H1 (cell line): ENCODE data around the gene PRXL2A. TPM values are rescaled to one million over a fixed set of nuclear protein-coding genes. Genes with fewer than 3 reads are reported as not detected.

Experiments used
- CTCF ChIA-PET: fragments of 300-600 bp; sonication (Branson Sonifier 250); formaldehyde crosslinking; loops from one replicate; lab custom pipeline; 2021; ENCODE audit not compliant: partially characterized antibody; lab: Charles Lee
- POLR2A ChIA-PET: fragments of 300-600 bp; sonication (Branson Sonifier 250); formaldehyde crosslinking; loops from one replicate; lab custom pipeline; 2021; ENCODE audit warnings: inconsistent platforms; ENCODE audit not compliant: partially characterized antibody; lab: Charles Lee
- DNase-seq, 2 experiments: peaks; one replicate each; pipeline versions ENCODE4 v3.0.0 to v3.0.0-alpha.2; 2010 to 2022; ENCODE audit warnings: low spot score in 2 of 2, low read depth in 1 of 2, mixed read lengths in 1 of 2
- FAIRE-seq: peaks from 2 replicates; lab custom pipeline; 2011; peaks lifted over from hg19 to GRCh38; lab: Jason Lieb, UNC
- H2AFZ ChIP-seq: 2 replicates; pipeline ENCODE4 v1.8.1; 2012; ENCODE audit warnings: low read length, inconsistent platforms
- H2AK5ac ChIP-seq: 2 replicates; pipeline ENCODE4 v1.6.1; 2013; ENCODE audit warnings: low read depth, low read length
- H2BK120ac ChIP-seq: replicated peaks from 2 replicates; pipeline ENCODE3; 2013; ENCODE audit warnings: low read depth, low read length, inconsistent platforms
- H2BK12ac ChIP-seq: 2 replicates; pipeline ENCODE4 v1.6.1; 2013; ENCODE audit warnings: low read depth, low read length
- H2BK15ac ChIP-seq: 2 replicates; pipeline ENCODE4 v1.6.1; 2013; ENCODE audit warnings: low read length
- H2BK20ac ChIP-seq: 2 replicates; pipeline ENCODE4 v1.6.1; 2013; ENCODE audit warnings: low read length
- H2BK5ac ChIP-seq: 2 replicates; pipeline ENCODE4 v1.6.1; 2013; ENCODE audit warnings: low read depth, low read length
- H3K14ac ChIP-seq: 2 replicates; pipeline ENCODE4 v1.6.1; 2013; ENCODE audit warnings: inconsistent platforms; ENCODE audit not compliant: insufficient read length
- H3K18ac ChIP-seq: 2 replicates; pipeline ENCODE4 v1.6.1; 2013; ENCODE audit warnings: low read length; ENCODE audit errors: extremely low read depth
- H3K23ac ChIP-seq: 2 replicates; pipeline ENCODE4 v1.6.1; 2013; ENCODE audit warnings: inconsistent platforms; ENCODE audit not compliant: insufficient read length
- H3K23me2 ChIP-seq: 2 replicates; pipeline ENCODE4 v1.6.1; 2013; ENCODE audit warnings: low read depth, low read length
- H3K27ac ChIP-seq: 2 replicates; pipeline ENCODE4 v1.6.1; 2011; ENCODE audit warnings: low read depth, low read length, inconsistent platforms
- H3K27me3 ChIP-seq, 4 experiments: replicated peaks in 1 of 4; 1 replicate in 1 of 4; 2 replicates in 3 of 4; pipeline versions ENCODE4 v1.6.1 to v1.8.1; 2011 to 2013; ENCODE audit warnings: low read length in 3 of 4, mild to moderate bottlenecking in 3 of 4, inconsistent platforms in 2 of 4, mixed read lengths in 2 of 4, moderate library complexity in 1 of 4; ENCODE audit not compliant: control insufficient read depth in 3 of 4, insufficient read depth in 3 of 4; ENCODE audit errors: extremely low read depth in 1 of 4
- H3K36me3 ChIP-seq, 4 experiments: 2 replicates each; pipeline versions ENCODE4 v1.6.1 to v1.8.1; 2011 to 2013; ENCODE audit warnings: mild to moderate bottlenecking in 4 of 4, low read length in 3 of 4, moderate library complexity in 2 of 4, control low read depth in 1 of 4, inconsistent platforms in 1 of 4; ENCODE audit not compliant: insufficient read depth in 4 of 4, control insufficient read depth in 2 of 4
- H3K4ac ChIP-seq: replicated peaks from 2 replicates; pipeline ENCODE3; 2013; ENCODE audit warnings: low read length, low read depth, mixed read lengths, inconsistent platforms; ENCODE audit not compliant: insufficient read length
- H3K4me1 ChIP-seq, 4 experiments: replicated peaks in 1 of 4; 1 replicate in 1 of 4; 2 replicates in 3 of 4; pipeline versions ENCODE4 v1.6.1 to v1.8.1; 2011 to 2013; ENCODE audit warnings: low read length in 3 of 4, inconsistent platforms in 2 of 4, mixed read lengths in 1 of 4; ENCODE audit not compliant: insufficient read depth in 4 of 4, control insufficient read depth in 3 of 4
- H3K4me2 ChIP-seq, 2 experiments: 2 replicates each; pipeline versions ENCODE4 v1.6.1 to v1.8.1; 2011 to 2013; ENCODE audit warnings: low read depth in 2 of 2, low read length in 2 of 2, control low read depth in 1 of 2, inconsistent platforms in 1 of 2, mild to moderate bottlenecking in 1 of 2; ENCODE audit not compliant: insufficient read depth in 1 of 2
- H3K4me3 ChIP-seq, 4 experiments: fragments of 200-600, 300-600 bp in 1 of 4; sonication (generic), shearing (Covaris generic), sonication (Bioruptor Twin) in 1 of 4; 2 replicates each; pipeline versions ENCODE4 v1.5.1 to v1.8.1; 2011 to 2016; ENCODE audit warnings: low read length in 4 of 4, low read depth in 3 of 4, control low read depth in 2 of 4, inconsistent platforms in 2 of 4, mild to moderate bottlenecking in 2 of 4, mixed read lengths in 1 of 4, moderate library complexity in 1 of 4; ENCODE audit not compliant: insufficient read depth in 2 of 4; ENCODE audit errors: extremely low read depth in 1 of 4
- H3K56ac ChIP-seq: replicated peaks from 2 replicates; pipeline ENCODE3; 2013; ENCODE audit warnings: low read depth, mild to moderate bottlenecking, mixed read lengths, low read length, inconsistent platforms; ENCODE audit not compliant: insufficient read length
- H3K79me1 ChIP-seq: 2 replicates; pipeline ENCODE4 v1.6.1; 2013; ENCODE audit warnings: low read depth, low read length, control low read depth
- H3K79me2 ChIP-seq, 2 experiments: 2 replicates each; pipeline versions ENCODE4 v1.6.1 to v1.8.1; 2012 to 2013; ENCODE audit warnings: low read length in 2 of 2, mild to moderate bottlenecking in 2 of 2, inconsistent platforms in 1 of 2; ENCODE audit not compliant: insufficient read depth in 2 of 2, control insufficient read depth in 1 of 2
- H3K9ac ChIP-seq, 4 experiments: replicated peaks in 1 of 4; 1 replicate in 1 of 4; 2 replicates in 3 of 4; pipeline versions ENCODE4 v1.6.1 to v1.8.1; 2011 to 2013; ENCODE audit warnings: low read depth in 3 of 4, low read length in 3 of 4, control low read depth in 2 of 4, mild to moderate bottlenecking in 2 of 4, moderate library complexity in 2 of 4, inconsistent platforms in 1 of 4; ENCODE audit errors: extremely low read depth in 1 of 4
- H3K9me3 ChIP-seq, 2 experiments: 2 replicates each; pipeline versions ENCODE4 v1.6.1 to v1.8.1; 2012 to 2013; ENCODE audit warnings: mild to moderate bottlenecking in 2 of 2, moderate library complexity in 2 of 2, control low read depth in 1 of 2, inconsistent platforms in 1 of 2, low read depth in 1 of 2, low read length in 1 of 2, mixed read lengths in 1 of 2; ENCODE audit not compliant: insufficient read depth in 2 of 2
- H4K20me1 ChIP-seq, 2 experiments: replicated peaks in 1 of 2; 2 replicates each; pipeline versions ENCODE3 to v1.8.1; 2011 to 2013; ENCODE audit warnings: inconsistent platforms in 2 of 2, low read length in 2 of 2, mild to moderate bottlenecking in 1 of 2; ENCODE audit not compliant: insufficient read depth in 2 of 2, control insufficient read depth in 1 of 2
- H4K5ac ChIP-seq: 2 replicates; pipeline ENCODE4 v1.6.1; 2013; ENCODE audit warnings: low read length, low read depth, mixed read lengths, inconsistent platforms; ENCODE audit not compliant: insufficient read length
- H4K8ac ChIP-seq: 2 replicates; pipeline ENCODE4 v1.8.0; 2013; ENCODE audit warnings: mild to moderate bottlenecking, moderate library complexity, low read length, inconsistent platforms; ENCODE audit not compliant: insufficient read depth; ENCODE audit errors: extremely low read depth
- H4K91ac ChIP-seq: replicated peaks from 2 replicates; pipeline ENCODE3; 2013; ENCODE audit warnings: low read length, mixed read lengths, inconsistent platforms; ENCODE audit not compliant: insufficient read length
- KDM5A ChIP-seq: fragments of 200-600 bp; IDR thresholded peaks from 2 replicates; pipeline ENCODE4 v1.7.1; 2012; ENCODE audit warnings: mild to moderate bottlenecking, low read length, inconsistent platforms, mixed read lengths
- TAF1 ChIP-seq: IDR thresholded peaks from 2 replicates; pipeline ENCODE4 v1.6.1; 2011; ENCODE audit warnings: mild to moderate bottlenecking, low read depth, low read length
- WGBS, 2 experiments: shearing (Covaris generic) in 1 of 2; methylation state at CpG; one replicate each; pipeline versions ENCODE4 v1.1.6 to v1.1.7; 2013 to 2015; ENCODE audit warnings: low lambda C conversion rate in 2 of 2, mixed read lengths in 2 of 2, inconsistent platforms in 1 of 2, low coverage in 1 of 2, missing lambda C conversion rate in 1 of 2; ENCODE audit not compliant: insufficient replicate concordance in 2 of 2, insufficient coverage in 1 of 2, insufficient read length in 1 of 2; ENCODE audit errors: extremely low coverage in 1 of 2, missing lambda C conversion rate in 1 of 2; 5-methylcytosine and 5-hydroxymethylcytosine counted together
- polyA plus RNA-seq, 7 experiments: library from polyadenylated mRNA; depleted of rRNA in 3 of 7; stranded (reverse) in 5 of 7; unstranded in 2 of 7; fragments of >200 nt in 5 of 7; fragments of 200-250 nt in 2 of 7; gene quantifications; 1 replicate in 5 of 7; 2 replicates in 1 of 7; 4 replicates in 1 of 7; pipeline versions ENCODE4 v1.2.1 to v1.2.3, GENCODE V29; 2011 to 2013; ENCODE audit warnings: missing spikeins in 2 of 7, mixed read lengths in 2 of 7
- total RNA-seq: library from RNA; stranded (reverse); fragmentation: NEBNext Ultra II Directional; extraction: Animal tissue kit (Norgen Biotek cat#: 25700); gene quantifications from 2 replicates; pipeline ENCODE4 v1.2.1, GENCODE V29; 2021

PRXL2A gene
- total and polyA plus RNA-seq, 2 of the 8 experiments (the other 6 are each of a cell fraction or from before 2014, with no cell fraction given) = 13.4 to 58.3 TPM

DNA sequence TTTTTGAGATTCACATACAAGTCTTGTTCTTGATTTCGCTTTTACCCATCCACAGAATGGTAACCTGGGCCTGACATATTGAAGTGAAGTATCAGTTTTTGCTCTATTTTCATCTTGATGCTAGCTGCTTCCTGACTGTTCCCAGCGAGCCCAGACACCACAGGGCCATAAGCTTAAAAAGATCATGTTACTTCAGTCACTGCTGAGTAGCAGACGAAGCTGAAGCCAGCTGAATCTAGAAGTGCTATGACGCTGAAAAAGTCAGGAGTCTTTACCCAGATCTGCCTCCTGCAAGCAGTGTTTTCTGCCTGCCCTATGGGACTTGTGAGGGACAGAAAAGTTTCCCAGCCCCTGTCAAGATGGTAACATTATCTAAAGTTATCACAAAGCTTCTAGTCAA, 2.7 kb upstream of the PRXL2A start:
- H3K4me2 ChIP-seq = no peak overlapping the region
- H2BK15ac ChIP-seq = no peak overlapping the region
- H3K36me3 ChIP-seq = no peaks in the 10 kb centered on the region; a peak in 1 of 8 replicates
- H3K14ac ChIP-seq = no peak overlapping the region
- DNase-seq (no peak), FAIRE-seq (no peak)
- ChIA-PET CTCF (interaction anchor here (0.9 to 3.8 kb wide), 9 partner anchors 13 to 450 kb away, joined by 3 to 21 read pairs (median 3); no protein-coding TSS in a partner anchor), POLR2A (interaction anchor here (0.6 kb wide), 1 partner anchor 1092 kb away, joined by 3 read pairs; no protein-coding TSS in a partner anchor)
- WGBS, 2 experiments = 70% methylated on average over 4 of the region's 4 CpGs; no CpG with 5 or more reads in 1 of the 2 experiments
- H3K4me3 ChIP-seq = no peak overlapping the region
- no peak overlapping the region for H3K23ac ChIP-seq
- H2BK5ac ChIP-seq = no peak overlapping the region
- no peak overlapping the region for H2BK12ac ChIP-seq
- H4K20me1 ChIP-seq = peaks cover 1 to 2% of the 10 kb centered on the region in 2 experiments
- 0 out of 2 replicates have a peak, but pooled peaks have one; percentile 21 for TF ChIP-seq TAF1
- no peak for TF ChIP-seq KDM5A
- no peak overlapping the region for H2BK20ac ChIP-seq
- H3K79me2 ChIP-seq = peaks cover 0 to 7% of the 10 kb centered on the region in 2 experiments; a peak in 1 of 4 replicates
- H3K27ac ChIP-seq = no peak overlapping the region
- peaks cover 0 to 10% (median 6%) of the 10 kb centered on the region in 4 experiments; a peak in 3 of 7 replicates for H3K27me3 ChIP-seq
- no peak overlapping the region for H3K18ac ChIP-seq
- peaks cover 9% of the 10 kb centered on the region; the same call in 1 of the 2 replicates for H3K23me2 ChIP-seq
- H3K4ac ChIP-seq = no peak overlapping the region
- no peak overlapping the region for H2AFZ ChIP-seq
- H3K4me1 ChIP-seq = peaks cover 0 to 5% (median 0%) of the 10 kb centered on the region in 4 experiments; a peak in 4 of 7 replicates
- H2AK5ac ChIP-seq = no peak overlapping the region
- no peaks in the 10 kb centered on the region for H3K9me3 ChIP-seq
- H4K5ac ChIP-seq = no peak overlapping the region
- H3K56ac ChIP-seq = no peak overlapping the region
- no peak overlapping the region for H2BK120ac ChIP-seq
- H3K79me1 ChIP-seq = no peaks in the 10 kb centered on the region
- no peak overlapping the region for H4K91ac ChIP-seq
- no peak overlapping the region for H4K8ac ChIP-seq
- H3K9ac ChIP-seq = no peak overlapping the region; a peak in 1 of 7 replicates
